Esophagus squamous epithelium (tissue), 5 donors: ENCODE measurements around the gene DISP2. TPM values are rescaled to one million over a fixed set of nuclear protein-coding genes. Genes with fewer than 3 reads are reported as not detected.

ENCODE experiments used
- DNase-seq: peaks from one replicate; lab custom pipeline; 2025; lab: John Stamatoyannopoulos, UW
- H3K27ac ChIP-seq, 4 donors: fragments of 200-600 bp; sonication (generic); one replicate each; pipeline ENCODE4 v1.5.1; 2016 to 2019; ENCODE audit warnings: mild to moderate bottlenecking in 1 of 4
- H3K27me3 ChIP-seq, 4 donors: fragments of 200-600 bp; sonication (generic); 1 replicate in 3 of 4; 2 replicates in 1 of 4; pipeline versions ENCODE4 v1.5.1 to v1.6.0; 2017 to 2021; ENCODE audit warnings: antibody characterized with exemption in 1 of 4
- H3K36me3 ChIP-seq, 3 donors: fragments of 200-600 bp; sonication (generic); one replicate each; pipeline ENCODE4 v1.5.1; 2016 to 2019
- H3K4me1 ChIP-seq, 3 donors: fragments of 200-600 bp; sonication (generic); one replicate each; pipeline ENCODE4 v1.5.1; 2017 to 2019
- H3K4me3 ChIP-seq, 4 donors: fragments of 200-600 bp; sonication (generic); 1 replicate in 3 of 4; 2 replicates in 1 of 4; pipeline ENCODE4 v1.5.1; 2016 to 2019; ENCODE audit warnings: mild to moderate bottlenecking in 2 of 4, moderate library complexity in 1 of 4
- H3K9me3 ChIP-seq, 3 donors: fragments of 200-600 bp; sonication (generic); one replicate each; pipeline ENCODE4 v1.5.1; 2016 to 2019
- CTCF ChIP-seq, 6 experiments: fragments of 450-650 bp in 4 of 6; fragments of 200-600 bp in 2 of 6; sonication (generic) in 2 of 6; IDR thresholded peaks; one replicate each; pipeline ENCODE4 v1.5.1; 2016 to 2019; ENCODE audit warnings: antibody characterized with exemption in 6 of 6, mild to moderate bottlenecking in 4 of 6, moderate library complexity in 4 of 6
- POLR2A ChIP-seq, 4 donors: fragments of 450-650 bp; IDR thresholded peaks; one replicate each; pipeline ENCODE4 v1.6.1; 2017; ENCODE audit warnings: antibody characterized with exemption in 4 of 4, mild to moderate bottlenecking in 4 of 4, moderate library complexity in 3 of 4
- WGBS, 2 donors: methylation state at CpG; one replicate each; pipeline ENCODE4 v1.1.5; 2018; 5-methylcytosine and 5-hydroxymethylcytosine counted together
- intact Hi-C: fragments of 100-400 bp; cut with DNase I; formaldehyde crosslinking; loops from one replicate; pipeline ENCODE4 v1.15.0; 2022
- total RNA-seq, 4 donors: library from RNA; depleted of rRNA; stranded (reverse); fragments of >200 nt; gene quantifications; one replicate each; pipeline ENCODE4 v1.1.0, GENCODE V29; 2016
- donor health status: DM: yes; HTN: yes; CAD: no.

The DISP2 gene
- total RNA-seq, 4 donors from 2014 or later: under 0.01 TPM; not detected in 2

- intact Hi-C loops: no loop called here
- H3K9me3 ChIP-seq: no peaks in the 10 kb centered on the region
- no peak overlapping the region for H3K4me3 ChIP-seq
- TF ChIP-seq CTCF (IDR thresholded peaks at IDR 0.05): no peak
- no peak for TF ChIP-seq POLR2A (IDR thresholded peaks at IDR 0.05)
- no peaks in the 10 kb centered on the region for H3K27me3 ChIP-seq
- DNase-seq: no peak
- 48 to 60% methylated on average over 1 to 13 of the region's 26 CpGs for WGBS, 2 donors
- peaks cover 59 to 90% (median 63%) of the 10 kb centered on the region in 3 donors for H3K4me1 ChIP-seq
- peaks cover 0 to 19% (median 0%) of the 10 kb centered on the region in 3 donors for H3K36me3 ChIP-seq
- H3K27ac ChIP-seq: peak overlapping the region; percentile 70 to 95 (median 94)
These were observed 22.9 kb upstream of the DISP2 start for GRCh38 chr15:40334941-40335795.

- Histone ChIP-seq H3K27me3 (no peaks in the 10 kb centered on the region), H3K9me3 (no peaks in the 10 kb centered on the region), H3K27ac (peak overlapping the region; percentile 70 to 95 (median 94)), H3K36me3 (peaks cover 0 to 19% (median 0%) of the 10 kb centered on the region in 3 donors), H3K4me1 (peaks cover 69 to 90% (median 72%) of the 10 kb centered on the region in 3 donors), H3K4me3 (no peak overlapping the region)
- intact Hi-C loops: no loop called here
- TF ChIP-seq CTCF (IDR thresholded peaks at IDR 0.05) (no peak), POLR2A (IDR thresholded peaks at IDR 0.05) (no peak)
- 77 to 81% methylated on average over 4 to 7 of the region's 13 CpGs for WGBS, 2 donors
- no peak for DNase-seq
These were observed 21.9 kb upstream of the DISP2 start for GRCh38 chr15:40335938-40336743.

GRCh38 chr15:40336744-40337122 is 21.3 kb upstream of the DISP2 start:
- 65 to 74% methylated on average over 4 to 5 of the region's 5 CpGs for WGBS, 2 donors
- TF ChIP-seq POLR2A (IDR thresholded peaks at IDR 0.05) (no peak), CTCF (IDR thresholded peaks at IDR 0.05) (no peak)
- no peak overlapping the region for H3K4me3 ChIP-seq
- no peak for DNase-seq
- peaks cover 74 to 94% (median 75%) of the 10 kb centered on the region in 3 donors for H3K4me1 ChIP-seq
- no peaks in the 10 kb centered on the region for H3K9me3 ChIP-seq
- intact Hi-C loops: no loop called here
- peak overlapping the region in 3 of 4 donors; percentile 92 to 95 (median 95) for H3K27ac ChIP-seq
- peaks cover 0 to 19% (median 0%) of the 10 kb centered on the region in 3 donors for H3K36me3 ChIP-seq
- no peaks in the 10 kb centered on the region for H3K27me3 ChIP-seq

- Histone ChIP-seq H3K27ac (peak overlapping the region; percentile 26 to 95 (median 94)), H3K36me3 (peaks cover 0 to 19% (median 0%) of the 10 kb centered on the region in 3 donors), H3K9me3 (no peaks in the 10 kb centered on the region), H3K27me3 (no peaks in the 10 kb centered on the region), H3K4me1 (peaks cover 75 to 100% (median 78%) of the 10 kb centered on the region in 3 donors), H3K4me3 (peak overlapping the region in 1 of 4 donors; percentile 61)
- TF ChIP-seq CTCF (IDR thresholded peaks at IDR 0.05) (no peak), POLR2A (IDR thresholded peaks at IDR 0.05) (no peak)
- DNase-seq: no peak
- intact Hi-C loops: no loop called here
- 14 to 67% methylated on average over 1 to 2 of the region's 19 CpGs for WGBS, 2 donors
These were observed 20.4 kb upstream of the DISP2 start for GRCh38 chr15:40337597-40337996.
